Dermis blood vessel endothelial cell (primary cell): ENCODE measurements around the gene ASF1B. TPM values are rescaled to one million over a fixed set of nuclear protein-coding genes. Genes with fewer than 3 reads are reported as not detected.
A peak's percentile ranks its signal among the peaks of the same experiment; 100 is the strongest.
"Not testable (repeated sequence)": the region's sequence is repeated elsewhere in the genome, so short reads cannot be mapped to it uniquely, and the experiment has no call there.

Experiments
- DNase-seq: peaks from one replicate; pipeline ENCODE4 v3.0.0; 2010
- total RNA-seq: library from RNA; depleted of rRNA; stranded (reverse); fragments of >200 nt; gene quantifications from 2 replicates; pipeline ENCODE4 v1.2.3, GENCODE V29; 2014

The ASF1B gene
- 11.4 and 26.8 TPM in 2 replicates for total RNA-seq

DNA sequence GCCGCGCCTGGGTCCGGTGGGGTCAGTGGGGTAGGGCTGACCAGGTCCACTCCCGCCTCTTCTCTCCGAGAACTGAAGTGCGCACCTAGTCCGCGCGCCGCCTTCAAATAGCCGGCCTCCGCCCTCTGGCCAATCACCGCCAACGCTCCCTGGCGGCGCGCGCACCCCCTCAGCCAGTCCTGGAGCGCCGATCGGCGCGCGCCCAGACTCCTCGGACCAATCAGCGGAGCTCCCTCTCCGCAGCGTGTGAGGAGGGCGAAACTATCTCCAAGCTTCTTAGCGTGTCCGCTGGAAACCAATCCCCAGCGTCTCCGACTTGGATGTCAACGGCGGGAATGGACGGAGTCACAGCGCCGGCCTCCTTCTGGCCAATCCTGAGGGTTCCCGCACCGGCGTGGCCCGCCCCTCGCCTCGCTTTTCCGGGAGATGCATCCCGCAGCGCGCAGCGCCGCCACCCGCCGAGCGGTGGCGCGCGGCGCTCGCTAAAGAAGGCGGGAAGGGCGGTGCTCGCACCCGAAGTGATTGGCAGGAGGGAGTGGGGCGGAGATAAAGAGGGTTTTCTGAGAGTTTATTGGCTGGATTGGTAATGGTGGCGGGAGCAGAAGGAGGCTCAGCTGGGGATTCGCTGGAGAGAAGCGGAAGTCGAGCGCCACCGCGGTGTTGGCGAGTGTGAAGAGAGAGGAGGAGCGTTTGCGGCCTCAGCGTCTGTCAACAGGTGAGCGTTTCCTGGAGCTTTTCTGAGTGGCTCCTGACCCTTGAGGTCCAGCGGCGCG lies at the start of gene ASF1B:
Gene ASF1B (minus strand): TSS at position 81 of the 773 bp plus-strand sequence. CDS start 133 bp downstream, outside the sequence.
- DNase-seq = peak; percentile 100

DNA sequence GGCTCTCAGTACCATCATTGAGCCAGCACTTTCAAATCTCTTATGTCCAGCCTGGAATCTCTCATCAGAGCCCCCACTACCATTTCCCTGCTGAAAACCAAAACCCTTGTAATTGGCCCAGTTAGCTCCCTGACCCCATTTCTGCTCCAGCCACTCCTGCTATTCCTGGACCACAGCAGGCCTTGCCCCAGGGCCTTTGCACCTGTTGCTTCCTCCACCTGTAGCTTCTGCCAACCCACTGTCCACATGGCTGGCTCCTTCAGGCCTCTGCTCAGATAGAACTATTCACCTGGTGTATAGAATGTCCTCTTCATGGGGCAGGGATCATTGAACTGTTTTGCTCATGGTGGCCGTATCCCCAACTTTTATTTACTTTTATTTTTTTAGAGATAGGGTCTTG lies 49.3 kb upstream of the ASF1B start:
- not testable (repeated sequence) for DNase-seq

DNA sequence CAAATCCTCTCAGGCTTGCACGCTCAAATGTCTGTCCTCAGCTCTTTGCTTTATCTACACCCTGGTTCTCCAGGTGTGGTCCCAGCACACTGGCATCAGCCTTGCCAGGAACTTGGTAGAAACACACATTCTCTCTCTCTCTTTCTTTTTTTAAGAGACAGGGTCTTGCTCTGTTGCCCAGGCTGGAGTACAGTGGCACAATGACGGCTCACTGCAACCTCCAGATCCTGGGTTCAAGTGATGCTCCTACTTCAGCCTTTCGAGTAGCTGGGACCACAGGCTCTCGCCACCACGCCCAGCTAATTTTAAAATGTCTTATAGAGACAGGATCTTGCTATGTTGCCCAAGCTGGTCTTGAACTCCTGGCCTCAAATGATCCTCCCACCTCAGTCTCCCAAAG lies 48.8 kb upstream of the ASF1B start:
- DNase-seq = no peak

- DNase-seq = no peak
These were observed 47.5 kb upstream of the ASF1B start for GRCh38 chr19:14183741-14184350.

- DNase-seq = no peak
These were observed 46.1 kb upstream of the ASF1B start for GRCh38 chr19:14182476-14182875.

- no peak for DNase-seq
These were observed 45.5 kb upstream of the ASF1B start for GRCh38 chr19:14181906-14182305.

- not testable (repeated sequence) for DNase-seq
These were observed 44.8 kb upstream of the ASF1B start for GRCh38 chr19:14181199-14181598.

GRCh38 chr19:14177496-14178074 lies 41.2 kb upstream of the ASF1B start:
- no peak for DNase-seq

DNA sequence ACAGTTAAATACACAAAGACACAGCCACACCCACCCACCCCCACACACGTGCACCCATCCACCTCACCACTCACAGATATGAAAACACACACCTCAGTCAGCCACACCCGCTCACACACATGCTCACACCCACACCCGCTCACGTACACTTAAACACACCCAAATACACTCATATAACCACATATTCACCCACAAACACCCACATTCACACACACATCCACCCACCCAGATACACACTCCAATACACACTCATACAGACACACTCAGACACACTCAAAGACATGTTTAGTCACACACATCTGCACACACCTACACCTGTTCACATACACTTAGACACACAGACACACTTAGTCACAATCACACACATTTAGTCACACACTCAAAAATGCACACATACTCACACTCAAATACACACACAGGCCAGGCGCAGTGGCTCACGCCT lies 39.0 kb upstream of the ASF1B start:
- DNase-seq = no peak

DNA sequence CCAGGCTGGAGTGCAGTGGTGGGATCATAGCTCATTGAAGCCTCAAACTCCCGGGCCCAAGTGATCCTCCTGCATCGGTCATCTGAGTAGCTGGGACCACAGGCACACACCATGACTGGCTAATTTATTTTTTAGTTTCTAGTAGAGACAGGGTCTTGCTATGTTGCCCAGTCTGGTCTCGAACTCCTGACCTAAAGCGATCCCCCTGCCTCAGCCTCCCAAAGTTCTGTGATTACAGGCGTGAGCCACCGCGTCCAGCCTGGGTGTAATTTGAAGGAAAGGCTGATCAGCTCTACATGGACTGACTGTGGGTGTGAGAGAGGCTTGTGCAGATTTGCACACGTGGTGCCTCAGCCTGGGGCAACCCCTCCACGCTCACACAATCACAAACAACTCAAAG lies 38.5 kb upstream of the ASF1B start:
- DNase-seq = no peak

DNA sequence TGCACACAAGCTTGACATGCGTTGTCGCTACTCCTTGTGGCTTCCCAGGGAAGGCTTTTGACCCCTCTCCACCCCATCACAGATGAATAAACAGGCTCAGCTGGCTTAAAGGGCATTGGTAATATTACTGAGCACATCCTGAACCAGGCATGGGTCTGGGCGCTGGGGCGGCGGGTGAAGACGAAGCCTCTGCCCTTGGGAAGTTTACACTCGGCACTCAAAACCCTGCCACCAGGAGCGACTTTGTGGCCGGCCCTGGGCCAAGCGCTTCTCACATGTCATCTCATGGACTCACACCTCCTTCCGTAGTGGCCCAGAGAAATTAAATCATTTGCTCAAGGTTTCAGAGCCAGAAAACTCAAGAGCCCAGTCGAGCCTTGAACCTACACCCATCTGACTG lies 32.6 kb upstream of the ASF1B start:
- no peak for DNase-seq

- no peak for DNase-seq
These were observed 32.0 kb upstream of the ASF1B start for GRCh38 chr19:14168259-14168972.

GRCh38 chr19:14167576-14168138 lies 31.3 kb upstream of the ASF1B start:
- DNase-seq = peak; percentile 16

DNA sequence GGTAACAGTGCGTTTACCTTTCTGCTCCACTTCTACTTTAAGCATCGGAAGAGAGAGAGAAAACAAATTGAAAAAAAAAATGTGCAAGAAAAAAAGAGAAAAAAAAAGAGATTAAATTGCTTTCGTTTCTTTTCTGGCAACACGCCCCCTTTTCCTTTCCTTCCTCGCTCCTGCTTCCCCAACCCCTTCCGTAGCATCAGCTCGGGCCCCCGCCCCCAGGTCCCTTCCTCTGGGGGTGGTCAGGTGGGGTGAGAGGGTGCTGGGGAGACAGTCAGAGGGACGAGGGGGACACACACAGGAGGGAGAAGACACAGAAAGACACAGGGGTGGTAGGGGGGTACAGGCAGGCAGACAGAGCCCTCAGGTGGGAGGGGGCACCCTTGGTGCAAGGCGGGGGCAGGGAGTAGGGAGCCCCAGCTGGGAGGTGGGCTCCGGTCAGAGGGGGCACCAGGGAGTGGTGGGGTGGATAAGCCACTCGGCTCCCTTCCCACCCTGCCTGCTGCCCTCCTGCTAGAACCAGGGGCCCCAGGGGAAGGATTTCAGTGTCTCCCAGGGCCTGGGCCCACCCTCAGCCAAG lies 30.7 kb upstream of the ASF1B start:
- no peak for DNase-seq

GRCh38 chr19:14165990-14166830 lies 29.8 kb upstream of the ASF1B start:
- DNase-seq = no peak

- no peak for DNase-seq
These were observed 28.5 kb upstream of the ASF1B start for GRCh38 chr19:14164724-14165493.

GRCh38 chr19:14164082-14164481 lies 27.7 kb upstream of the ASF1B start:
- DNase-seq = no peak

GRCh38 chr19:14162871-14163297 lies 26.5 kb upstream of the ASF1B start:
- no peak for DNase-seq

GRCh38 chr19:14161305-14161704 lies 24.9 kb upstream of the ASF1B start:
- no peak for DNase-seq

- no peak for DNase-seq
These were observed 23.8 kb upstream of the ASF1B start for GRCh38 chr19:14160017-14160703.
